ENCODE data around the gene TRABD2A.

- no peak for TF ChIP-seq CTCF (IDR thresholded peaks at IDR 0.05)
- no peak for TF ChIP-seq POLR2A (IDR thresholded peaks at IDR 0.05)
These were observed 1.5 kb upstream of the TRABD2A start for GRCh38 chr2:84882414-84882738.

Data from uterus (tissue), 2 donors.